Duodenal mucosa (tissue), 2 donors: Measurements from ENCODE around the gene NHP2.

ENCODE experiments used
- H3K27ac ChIP-seq: one replicate; pipeline ENCODE4 v1.7.0; 2013; ENCODE audit warnings: low read depth, low read length
- H3K27me3 ChIP-seq, 2 donors: one replicate each; pipeline ENCODE4 v1.7.0; 2013; ENCODE audit warnings: low read length in 2 of 2, control low read depth in 1 of 2; ENCODE audit not compliant: insufficient read depth in 2 of 2, control insufficient read depth in 1 of 2
- H3K36me3 ChIP-seq, 2 donors: one replicate each; pipeline ENCODE4 v1.7.0; 2013; ENCODE audit warnings: low read length in 2 of 2, control low read depth in 1 of 2; ENCODE audit not compliant: insufficient read depth in 2 of 2, control insufficient read depth in 1 of 2
- H3K4me1 ChIP-seq, 2 donors: one replicate each; pipeline ENCODE4 v1.7.0; 2013; ENCODE audit warnings: low read length in 2 of 2, control low read depth in 1 of 2; ENCODE audit not compliant: insufficient read depth in 2 of 2, control insufficient read depth in 1 of 2
- H3K4me3 ChIP-seq, 2 donors: one replicate each; pipeline ENCODE4 v1.7.0; 2013; ENCODE audit warnings: low read length in 2 of 2, low read depth in 1 of 2
- H3K9ac ChIP-seq, 2 donors: one replicate each; pipeline ENCODE4 v1.7.0; 2013; ENCODE audit warnings: low read length in 2 of 2, low read depth in 1 of 2
- H3K9me3 ChIP-seq, 2 donors: one replicate each; pipeline ENCODE4 v1.7.0; 2013; ENCODE audit warnings: low read length in 2 of 2, control low read depth in 1 of 2; ENCODE audit not compliant: control insufficient read depth in 1 of 2

Gene NHP2

GRCh38 chr5:178115814-178116142 is 37.9 kb downstream of the NHP2 start:
- peaks cover 42 to 49% of the 10 kb centered on the region in 2 donors for H3K27me3 ChIP-seq
- no peak overlapping the region for H3K9ac ChIP-seq
- no peak overlapping the region for H3K27ac ChIP-seq
- no peak overlapping the region for H3K4me3 ChIP-seq
- H3K4me1 ChIP-seq, result peaks cover 17 to 18% of the 10 kb centered on the region in 2 donors
- no peaks in the 10 kb centered on the region for H3K36me3 ChIP-seq
- no peaks in the 10 kb centered on the region for H3K9me3 ChIP-seq

- Histone ChIP-seq H3K4me1 (peaks cover 17 to 18% of the 10 kb centered on the region in 2 donors), H3K36me3 (no peaks in the 10 kb centered on the region), H3K4me3 (no peak overlapping the region), H3K27ac (no peak overlapping the region), H3K9ac (no peak overlapping the region), H3K9me3 (no peaks in the 10 kb centered on the region), H3K27me3 (peaks cover 42 to 49% of the 10 kb centered on the region in 2 donors)
These were observed 38.4 kb downstream of the NHP2 start for GRCh38 chr5:178115136-178115813.

- H3K27ac ChIP-seq, result peak overlapping the region; percentile 10
- peaks cover 42 to 49% of the 10 kb centered on the region in 2 donors for H3K27me3 ChIP-seq
- H3K4me1 ChIP-seq, result peaks cover 17 to 18% of the 10 kb centered on the region in 2 donors
- H3K9me3 ChIP-seq, result no peaks in the 10 kb centered on the region
- H3K4me3 ChIP-seq, result peak overlapping the region; percentile 54 to 56
- no peak overlapping the region for H3K9ac ChIP-seq
- no peaks in the 10 kb centered on the region for H3K36me3 ChIP-seq
These were observed 39.2 kb downstream of the NHP2 start for GRCh38 chr5:178114325-178115135.

- Histone ChIP-seq H3K27ac (peak overlapping the region; percentile 10), H3K4me1 (peaks cover 21% of the 10 kb centered on the region in 2 donors), H3K27me3 (peaks cover 42 to 49% of the 10 kb centered on the region in 2 donors), H3K9me3 (no peaks in the 10 kb centered on the region), H3K36me3 (no peaks in the 10 kb centered on the region), H3K9ac (no peak overlapping the region), H3K4me3 (peak overlapping the region; percentile 54 to 56)
These were observed 39.8 kb downstream of the NHP2 start for GRCh38 chr5:178113841-178114324.

GRCh38 chr5:178113141-178113787 is 40.4 kb downstream of the NHP2 start, which contains the start of gene N4BP3:
Gene N4BP3, plus strand, starts transcription at chr5:178113532. Its CDS starts 6,052 bp downstream, at chr5:178119584.
- Histone ChIP-seq H3K27ac (peak within 1 kb of the TSS; percentile 10), H3K9ac (no peak within 1 kb of the TSS), H3K9me3 (no peaks in the 10 kb centered on the region), H3K27me3 (peaks cover 40 to 49% of the 10 kb centered on the region in 2 donors), H3K4me1 (peaks cover 25 to 26% of the 10 kb centered on the region in 2 donors), H3K4me3 (peak within 1 kb of the TSS; percentile 54 to 56), H3K36me3 (no peaks in the 10 kb centered on the region)

GRCh38 chr5:178112545-178112944 is 41.1 kb downstream of the NHP2 start:
- Histone ChIP-seq H3K4me3 (no peak overlapping the region), H3K36me3 (no peaks in the 10 kb centered on the region), H3K4me1 (peaks cover 25 to 26% of the 10 kb centered on the region in 2 donors), H3K9me3 (no peaks in the 10 kb centered on the region), H3K9ac (no peak overlapping the region), H3K27ac (no peak overlapping the region), H3K27me3 (peaks cover 35 to 43% of the 10 kb centered on the region in 2 donors)

GRCh38 chr5:178111925-178112324 is 41.8 kb downstream of the NHP2 start:
- Histone ChIP-seq H3K4me3 (no peak overlapping the region), H3K9ac (no peak overlapping the region), H3K36me3 (no peaks in the 10 kb centered on the region), H3K9me3 (no peaks in the 10 kb centered on the region), H3K27ac (no peak overlapping the region), H3K4me1 (peaks cover 25 to 26% of the 10 kb centered on the region in 2 donors), H3K27me3 (peaks cover 30 to 38% of the 10 kb centered on the region in 2 donors)

GRCh38 chr5:178110511-178110910 is 43.2 kb downstream of the NHP2 start:
- Histone ChIP-seq H3K36me3 (no peaks in the 10 kb centered on the region), H3K4me1 (peaks cover 23 to 24% of the 10 kb centered on the region in 2 donors), H3K27me3 (peaks cover 17 to 24% of the 10 kb centered on the region in 2 donors), H3K9ac (no peak overlapping the region), H3K4me3 (no peak overlapping the region), H3K27ac (no peak overlapping the region), H3K9me3 (no peaks in the 10 kb centered on the region)

GRCh38 chr5:178108966-178109365 is 44.7 kb downstream of the NHP2 start:
- no peak overlapping the region for H3K4me3 ChIP-seq
- H3K4me1 ChIP-seq, result peaks cover 10 to 13% of the 10 kb centered on the region in 2 donors
- peaks cover 2 to 9% of the 10 kb centered on the region in 2 donors for H3K27me3 ChIP-seq
- H3K36me3 ChIP-seq, result no peaks in the 10 kb centered on the region
- no peak overlapping the region for H3K27ac ChIP-seq
- H3K9ac ChIP-seq, result no peak overlapping the region
- no peaks in the 10 kb centered on the region for H3K9me3 ChIP-seq

- Histone ChIP-seq H3K36me3 (no peaks in the 10 kb centered on the region), H3K27me3 (peaks cover 0 to 8% of the 10 kb centered on the region in 2 donors), H3K9me3 (no peaks in the 10 kb centered on the region), H3K9ac (no peak overlapping the region), H3K4me1 (peaks cover 9 to 13% of the 10 kb centered on the region in 2 donors), H3K4me3 (no peak overlapping the region), H3K27ac (no peak overlapping the region)
These were observed 45.2 kb downstream of the NHP2 start for GRCh38 chr5:178108446-178108845.
